Stimulated activated CD8-positive, alpha-beta memory T cell treated with anti-CD3 and anti-CD28 coated beads, Interleukin-2, amount 100 ng/mL, for 1 hour (primary cell): Measurements from ENCODE around the gene DTNB.
"Not testable (repeated sequence)": the region's sequence is repeated elsewhere in the genome, so short reads cannot be mapped to it uniquely, and the experiment has no call there.

Source experiments
- DNase-seq, 2 donors: peaks; one replicate each; pipeline ENCODE4 v3.0.0-alpha.2; 2020; ENCODE audit warnings: low read depth in 2 of 2

Gene DTNB

GRCh38 chr2:25590921-25591505 lies 82.4 kb downstream of the DTNB start:
- DNase-seq, result no peak

GRCh38 chr2:25589676-25590205 lies 83.6 kb downstream of the DTNB start:
- no peak for DNase-seq

GRCh38 chr2:25588576-25588975 lies 84.8 kb downstream of the DTNB start:
- DNase-seq, result no peak

DNA sequence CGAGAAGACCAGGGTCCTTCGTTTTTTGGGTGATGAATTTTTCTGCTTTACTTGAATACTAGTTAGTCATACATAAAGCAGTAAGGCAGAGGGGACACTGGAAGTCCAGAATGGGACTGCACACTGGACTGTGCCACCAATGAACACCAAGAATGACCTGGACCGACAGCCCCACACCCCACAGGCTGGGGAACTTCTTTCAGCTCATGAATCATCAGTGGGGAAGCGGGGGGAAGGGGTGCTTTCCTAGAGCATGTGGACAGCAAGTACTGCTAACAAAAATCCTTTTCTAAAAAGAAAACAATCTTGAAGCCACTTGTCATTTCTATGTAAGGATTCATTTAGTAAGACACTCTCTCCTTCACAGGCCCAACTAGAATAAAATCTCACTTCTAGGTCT lies 86.0 kb downstream of the DTNB start:
- no peak for DNase-seq

DNA sequence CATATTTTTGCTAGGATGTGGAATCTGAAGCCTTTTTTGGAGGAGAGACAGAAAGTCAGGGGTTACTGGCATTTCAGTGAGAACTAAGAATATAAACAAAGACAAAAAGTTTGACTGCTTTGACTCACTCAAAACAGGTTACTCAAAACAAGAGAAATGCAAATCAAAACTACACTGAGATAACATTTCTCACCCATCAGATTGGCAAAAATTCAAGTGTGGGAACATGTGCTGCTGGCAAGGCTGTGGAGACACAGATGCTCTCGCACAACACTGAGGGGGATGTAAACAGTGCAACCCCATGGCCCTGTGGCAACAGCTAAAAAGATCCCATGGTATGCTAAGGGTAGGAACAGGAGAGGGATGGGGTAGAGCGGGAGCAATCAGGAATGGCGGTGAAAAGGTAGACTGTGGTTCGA lies 86.6 kb downstream of the DTNB start:
- DNase-seq, result no peak

DNA sequence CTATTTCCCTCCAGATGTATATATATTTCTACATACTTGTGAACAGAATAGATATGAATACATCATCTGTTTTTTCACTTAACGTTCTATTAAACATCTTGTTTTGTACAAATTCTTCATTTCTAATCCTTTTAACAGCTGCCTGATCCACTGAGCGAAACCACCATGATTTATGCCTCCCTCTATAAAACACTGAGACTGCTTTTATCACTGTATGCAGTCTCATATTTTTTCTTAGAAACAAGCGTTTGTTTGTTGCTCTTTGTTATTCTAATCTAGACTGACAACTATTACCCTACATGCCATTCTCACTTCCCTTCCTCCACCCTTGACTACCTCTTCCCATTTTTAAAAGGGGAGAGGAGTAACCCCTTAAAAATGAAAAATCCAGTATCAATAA lies 88.2 kb downstream of the DTNB start:
- no peak for DNase-seq

- DNase-seq, result no peak
Measured at GRCh38 chr2:25582077-25582830, 91.1 kb downstream of the DTNB start.

GRCh38 chr2:25576596-25576995 lies 96.8 kb downstream of the DTNB start:
- DNase-seq, result no peak

- no peak for DNase-seq
Measured at GRCh38 chr2:25572638-25573037, 100.7 kb downstream of the DTNB start.

- no peak for DNase-seq
Measured at GRCh38 chr2:25570161-25570845, 103.1 kb downstream of the DTNB start.

DNA sequence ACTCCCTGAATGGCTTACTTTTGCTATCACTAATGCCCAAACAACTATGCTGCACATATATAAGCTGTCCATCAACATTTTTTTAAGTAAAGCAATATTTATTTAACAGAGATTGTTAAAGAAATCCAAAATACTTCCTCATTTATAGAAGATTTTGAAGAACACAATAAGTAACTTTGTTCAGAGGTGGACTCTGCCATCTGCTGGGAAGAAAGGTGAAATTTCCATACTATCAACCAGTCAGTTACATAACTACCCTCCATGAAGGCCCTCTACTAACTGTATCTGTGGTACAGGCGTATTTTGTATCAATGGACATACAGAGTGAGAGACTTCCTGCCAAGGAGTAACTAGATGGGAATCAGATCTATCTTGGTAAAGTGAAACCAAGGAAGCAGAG lies 106.0 kb downstream of the DTNB start:
- DNase-seq, result no peak

DNA sequence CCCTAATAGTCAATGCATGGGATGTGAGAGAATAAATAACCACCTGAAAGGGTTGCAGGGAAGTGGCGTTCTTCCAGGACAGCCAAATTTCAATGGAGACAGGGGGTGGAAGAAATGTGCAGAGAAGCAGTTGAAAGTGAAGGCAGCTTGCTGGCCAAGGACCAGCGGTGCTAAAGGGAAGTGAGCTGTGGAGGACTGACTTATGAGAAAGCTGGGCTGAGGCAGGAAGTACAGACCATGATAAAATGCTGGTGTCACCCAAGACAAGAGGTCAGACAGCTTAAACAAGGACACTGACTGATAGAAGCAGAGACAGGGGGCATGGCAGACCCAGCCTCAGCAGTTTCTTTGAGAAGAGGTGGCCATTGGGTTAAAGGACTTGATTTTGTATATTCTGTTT lies 106.7 kb downstream of the DTNB start:
- DNase-seq, result no peak

DNA sequence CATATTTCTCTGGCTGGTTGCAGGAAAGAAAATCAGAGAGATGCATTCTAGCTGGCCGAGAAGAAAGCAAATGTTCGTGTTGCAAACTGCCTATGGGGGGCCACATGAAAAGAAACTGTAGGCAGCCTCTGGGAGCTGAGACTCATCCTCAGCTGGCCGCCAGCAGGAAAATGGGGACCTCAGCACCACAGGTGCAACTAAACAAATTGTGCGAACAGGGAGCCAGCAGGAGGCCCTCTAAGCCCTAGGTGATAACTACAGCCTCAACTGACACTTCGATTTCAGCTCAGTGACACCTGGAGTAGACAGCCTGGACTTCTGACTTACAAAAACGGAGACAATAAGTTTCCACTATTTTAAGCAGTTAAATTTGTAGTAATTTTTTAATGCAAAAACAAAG lies 107.3 kb downstream of the DTNB start:
- no peak for DNase-seq

DNA sequence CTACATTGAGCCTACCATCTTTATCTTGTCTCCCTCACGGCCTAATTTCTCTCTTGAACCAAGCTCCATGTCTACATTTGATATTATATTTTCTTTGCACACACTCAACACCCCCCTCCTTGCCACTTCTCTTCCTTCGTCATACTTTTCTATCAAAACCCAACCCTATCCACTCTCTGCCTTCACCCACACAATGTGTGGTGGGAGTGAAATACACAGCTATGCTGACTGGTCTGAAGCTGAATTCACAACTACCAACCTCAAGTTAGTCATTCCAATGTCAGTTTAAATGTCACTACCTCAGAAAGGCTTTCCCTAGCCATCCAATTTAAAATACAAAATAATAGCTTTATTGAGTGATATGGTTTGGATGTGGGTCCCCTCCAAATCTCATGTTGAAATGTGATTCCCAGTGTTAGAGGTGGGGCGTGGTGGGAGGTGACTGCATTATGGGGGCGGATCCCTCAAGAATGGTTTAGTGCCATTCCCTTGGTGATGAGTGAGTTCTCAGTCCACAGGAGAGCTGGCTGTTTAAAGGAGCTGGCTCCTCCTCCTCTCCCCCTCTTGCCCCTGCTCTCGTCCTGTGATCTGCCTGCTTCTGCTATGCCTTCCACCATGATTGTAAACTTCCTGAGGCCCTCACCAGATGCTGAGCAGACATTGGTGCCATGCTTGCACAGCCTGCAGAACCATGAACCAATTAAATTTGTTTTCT lies 112.1 kb downstream of the DTNB start:
- DNase-seq, result no peak

GRCh38 chr2:25559148-25559547 lies 114.2 kb downstream of the DTNB start:
- no peak for DNase-seq

- peak in 1 of 2 donors; percentile 4 for DNase-seq
Measured at GRCh38 chr2:25558262-25558661, 115.1 kb downstream of the DTNB start.

DNA sequence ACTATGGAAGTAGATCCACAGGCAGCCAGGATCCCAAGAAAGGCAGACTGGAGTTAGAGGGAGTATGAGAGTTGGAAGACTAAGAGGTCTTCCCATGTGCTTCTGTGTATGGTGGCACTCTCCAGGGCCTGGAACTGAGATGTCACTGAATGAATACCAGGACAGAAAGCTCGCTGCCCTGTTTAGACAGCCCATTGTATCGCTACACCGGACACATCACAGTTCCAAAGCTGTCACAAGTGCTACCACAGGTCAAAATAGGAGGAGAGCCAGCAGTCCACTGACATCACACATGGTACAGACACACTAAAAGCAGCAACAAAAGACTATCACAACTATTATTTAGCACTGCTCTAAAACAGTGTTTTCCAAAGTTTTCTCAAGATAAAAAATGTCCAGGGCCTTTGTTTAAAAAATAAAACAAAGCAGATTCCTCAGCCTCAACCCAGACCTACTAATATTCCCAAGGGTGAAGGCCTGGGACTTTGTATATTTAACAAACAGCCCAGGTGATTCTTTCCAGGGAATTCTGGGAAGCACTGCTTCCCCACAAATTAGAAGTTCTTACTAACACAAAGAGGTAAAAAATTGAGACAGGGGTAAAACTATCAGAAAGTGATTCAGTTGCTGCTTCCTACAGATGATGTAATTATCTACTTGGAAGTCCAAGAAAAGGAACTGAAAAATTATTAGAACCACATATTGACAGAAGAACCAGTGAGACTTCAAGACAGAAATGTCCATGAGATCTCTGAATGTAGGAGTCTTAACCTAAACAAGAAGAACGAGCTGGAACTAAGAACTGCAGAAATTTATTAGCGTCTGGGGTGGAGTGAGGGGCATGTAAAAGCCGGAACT lies 116.0 kb downstream of the DTNB start:
- DNase-seq, result no peak

GRCh38 chr2:25552318-25552717 lies 121.1 kb downstream of the DTNB start:
- no peak for DNase-seq

DNA sequence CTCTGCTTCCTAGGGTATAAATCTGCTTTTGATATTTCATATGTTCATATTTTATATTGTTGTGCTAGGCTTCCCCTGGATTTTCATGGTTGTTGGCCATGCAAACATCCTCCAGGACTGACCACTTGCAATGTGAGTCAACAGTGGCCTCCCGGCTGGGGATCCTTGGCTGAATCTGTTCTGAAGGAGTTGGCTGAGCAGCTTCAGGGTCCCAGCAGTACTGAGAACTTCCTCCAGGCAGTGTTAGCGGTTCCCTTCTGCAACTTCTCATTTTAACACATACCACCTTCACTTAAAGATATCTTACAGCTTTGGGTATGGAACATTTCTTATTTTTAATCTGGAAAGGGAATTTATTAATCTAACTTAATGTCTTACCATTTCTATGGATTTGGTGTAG lies 122.1 kb downstream of the DTNB start:
- no peak for DNase-seq

DNA sequence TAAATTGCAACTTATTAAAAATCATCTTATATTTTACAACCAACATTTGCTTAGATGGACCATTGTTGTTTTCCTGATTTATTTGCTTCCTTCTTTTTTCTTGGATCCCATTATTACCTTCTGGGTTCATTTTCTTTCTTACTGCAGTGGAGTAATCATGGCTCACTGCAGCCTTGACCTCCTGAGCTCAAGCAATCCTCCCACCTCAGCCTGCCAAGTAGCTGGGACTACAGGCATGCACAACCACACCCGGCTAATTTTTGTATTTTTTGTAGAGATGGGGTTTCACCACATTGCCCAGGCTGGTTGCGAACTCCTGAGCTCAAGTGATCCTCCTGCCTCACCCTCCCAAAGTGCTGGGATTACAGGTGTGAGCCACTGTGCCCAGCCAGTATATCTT lies 123.8 kb downstream of the DTNB start:
- not testable (repeated sequence) for DNase-seq

GRCh38 chr2:25548601-25549000 lies 124.8 kb downstream of the DTNB start:
- no peak for DNase-seq
